ENCODE results near the gene CRACR2A.

Gene CRACR2A

DNA sequence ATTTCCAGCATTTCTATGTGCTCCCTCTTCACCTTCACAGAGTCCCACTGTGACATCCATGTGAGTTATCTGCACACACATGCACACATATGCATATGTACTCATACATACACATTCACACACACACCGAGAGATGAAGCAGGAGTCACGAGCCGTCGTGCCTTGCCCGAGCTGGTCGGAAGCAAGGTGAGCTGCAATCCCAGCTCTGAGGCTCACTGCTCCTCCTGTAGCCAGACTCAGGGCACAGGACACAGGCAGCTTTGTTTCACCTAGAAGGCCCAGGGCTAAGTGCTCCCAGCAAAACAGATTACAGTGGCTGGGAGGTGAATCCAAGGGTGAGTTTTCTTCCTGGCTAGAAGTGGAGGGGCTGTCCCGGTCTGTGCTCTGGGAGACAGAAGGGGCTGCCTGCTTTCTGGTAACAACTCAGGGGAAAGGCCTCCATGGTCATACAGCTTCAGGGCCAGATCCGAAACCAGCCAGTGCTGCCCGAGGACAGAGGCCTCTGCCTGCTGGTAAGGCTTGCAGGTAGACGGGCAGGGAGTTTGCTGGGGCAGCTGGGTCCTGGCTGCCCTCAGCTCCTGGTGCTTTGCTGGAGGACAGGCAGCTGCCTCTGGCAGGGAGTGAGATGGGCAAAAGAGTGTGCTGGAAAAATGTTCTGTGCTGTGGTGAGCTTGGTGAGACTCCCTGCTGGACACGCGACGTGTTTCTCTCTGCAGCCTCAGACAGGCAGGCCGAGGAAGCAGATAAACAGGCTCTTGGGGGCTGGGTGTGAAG, 123.7 kb downstream of the CRACR2A start:
- Histone ChIP-seq H3K27me3 (replicated peaks; ENCODE audit: control insufficient read depth, insufficient read depth, low read length) (no peaks in the 10 kb centered on the region), H3K4me3 (replicated peaks; ENCODE audit: low read depth, low read length) (no peak overlapping the region), H3K36me3 (ENCODE audit: control insufficient read depth, insufficient read depth, low read length) (peaks cover 4% of the 10 kb centered on the region)
- no peak for DNase-seq (ENCODE audit: extremely low read depth, insufficient read length)
- TF ChIP-seq CTCF (IDR thresholded peaks at IDR 0.05; ENCODE audit: insufficient read depth, low read length, poor library complexity, severe bottlenecking), result no peak

DNA sequence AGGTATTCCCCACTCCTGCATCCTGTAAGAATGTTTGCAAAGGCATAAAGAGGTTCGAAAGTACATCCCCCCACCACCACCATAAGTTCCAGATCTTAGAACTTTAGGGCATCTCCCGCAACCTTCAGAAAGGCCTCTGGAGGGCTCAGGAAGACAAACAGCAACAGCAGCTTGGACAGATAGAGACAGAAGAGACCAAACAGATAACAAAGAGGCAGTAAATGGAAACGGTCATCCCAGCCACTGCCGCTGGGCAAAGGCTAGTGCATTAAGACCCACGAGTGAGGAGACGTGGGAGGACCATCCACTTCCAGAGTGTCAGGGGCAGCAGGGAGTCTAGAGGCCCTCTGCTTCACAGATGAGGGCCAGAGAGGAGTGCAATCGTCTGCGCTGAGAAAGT, 124.3 kb downstream of the CRACR2A start:
- no peak overlapping the region for H3K4me3 ChIP-seq (replicated peaks; ENCODE audit: low read depth, low read length)
- no peaks in the 10 kb centered on the region for H3K27me3 ChIP-seq (replicated peaks; ENCODE audit: control insufficient read depth, insufficient read depth, low read length)
- peaks cover 4% of the 10 kb centered on the region for H3K36me3 ChIP-seq (ENCODE audit: control insufficient read depth, insufficient read depth, low read length)
- no peak for TF ChIP-seq CTCF (IDR thresholded peaks at IDR 0.05; ENCODE audit: insufficient read depth, low read length, poor library complexity, severe bottlenecking)
- DNase-seq (ENCODE audit: extremely low read depth, insufficient read length), result no peak

GRCh38 chr12:3627336-3627735, 125.6 kb downstream of the CRACR2A start:
- no peak for TF ChIP-seq CTCF (IDR thresholded peaks at IDR 0.05; ENCODE audit: insufficient read depth, low read length, poor library complexity, severe bottlenecking)
- no peak for DNase-seq (ENCODE audit: extremely low read depth, insufficient read length)
- Histone ChIP-seq H3K27me3 (replicated peaks; ENCODE audit: control insufficient read depth, insufficient read depth, low read length) (no peaks in the 10 kb centered on the region), H3K4me3 (replicated peaks; ENCODE audit: low read depth, low read length) (no peak overlapping the region), H3K36me3 (ENCODE audit: control insufficient read depth, insufficient read depth, low read length) (peaks cover 4% of the 10 kb centered on the region)

DNA sequence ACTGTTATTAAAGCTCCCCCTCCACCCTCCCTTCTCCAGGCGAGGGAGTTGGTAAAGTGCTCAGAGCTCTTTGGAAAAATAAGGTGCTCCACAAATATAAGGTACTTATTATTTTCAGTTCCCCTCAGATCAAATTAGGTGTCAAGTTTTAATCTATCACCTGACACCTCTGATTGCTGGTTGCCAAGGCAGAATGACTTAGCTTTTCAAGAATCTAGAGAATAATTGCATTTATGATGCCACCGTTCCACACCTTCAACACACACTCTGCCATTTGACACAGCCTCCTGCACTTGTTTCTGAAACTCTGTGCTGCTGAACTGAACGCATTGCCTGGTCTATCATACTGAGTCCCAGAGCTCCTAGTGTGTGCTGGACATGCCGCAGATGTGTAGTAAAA, 128.6 kb downstream of the CRACR2A start:
- TF ChIP-seq CTCF (IDR thresholded peaks at IDR 0.05; ENCODE audit: insufficient read depth, low read length, poor library complexity, severe bottlenecking), result no peak
- Histone ChIP-seq H3K4me3 (replicated peaks; ENCODE audit: low read depth, low read length) (no peak overlapping the region), H3K27me3 (replicated peaks; ENCODE audit: control insufficient read depth, insufficient read depth, low read length) (no peaks in the 10 kb centered on the region), H3K36me3 (ENCODE audit: control insufficient read depth, insufficient read depth, low read length) (peaks cover 4% of the 10 kb centered on the region)
- DNase-seq (ENCODE audit: extremely low read depth, insufficient read length), result no peak

DNA sequence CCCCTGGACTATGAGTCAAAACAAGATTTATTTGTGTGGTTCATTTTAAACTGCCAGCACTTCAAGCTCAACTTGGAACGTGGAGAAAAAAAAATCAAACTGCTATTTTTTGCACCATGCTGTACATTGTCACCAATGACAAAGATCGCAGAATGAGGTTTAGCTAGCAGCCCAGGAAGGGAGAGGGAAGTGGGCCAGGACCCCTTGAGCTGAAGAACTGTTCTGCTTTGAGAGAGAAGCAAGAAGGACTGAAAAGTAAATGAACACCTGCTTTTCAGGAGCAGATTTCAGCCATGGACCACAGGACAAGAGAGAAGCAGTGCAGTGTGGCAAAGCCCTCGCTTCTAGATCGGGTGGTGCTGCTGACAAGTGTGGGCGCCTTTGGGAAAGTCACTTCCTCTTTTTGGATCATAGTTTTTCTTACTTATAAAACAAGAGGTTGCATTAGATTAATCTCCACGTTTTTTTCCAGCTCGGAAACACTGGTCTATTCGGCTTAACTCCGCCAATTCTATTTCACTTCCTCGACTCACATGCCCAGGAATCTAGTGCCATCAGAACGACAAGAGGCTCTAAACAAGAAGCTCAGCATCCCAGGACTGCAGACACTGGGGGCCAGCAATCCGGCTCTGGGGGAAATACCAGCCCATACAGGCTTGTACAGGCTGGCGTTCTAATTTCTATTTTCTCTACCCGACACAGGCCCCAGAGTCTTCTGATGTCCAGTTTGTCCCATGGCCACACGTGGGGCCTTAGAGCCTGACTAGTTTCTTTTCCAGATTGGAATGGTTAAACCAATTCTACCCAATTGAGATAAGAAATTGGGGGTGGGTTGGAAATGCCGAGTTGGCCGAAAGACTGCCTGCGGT, 129.9 kb downstream of the CRACR2A start:
- no peak for TF ChIP-seq CTCF (IDR thresholded peaks at IDR 0.05; ENCODE audit: insufficient read depth, low read length, poor library complexity, severe bottlenecking)
- DNase-seq (ENCODE audit: extremely low read depth, insufficient read length), result no peak
- no peaks in the 10 kb centered on the region for H3K27me3 ChIP-seq (replicated peaks; ENCODE audit: control insufficient read depth, insufficient read depth, low read length)
- H3K4me3 ChIP-seq (replicated peaks; ENCODE audit: low read depth, low read length), result no peak overlapping the region
- H3K36me3 ChIP-seq (ENCODE audit: control insufficient read depth, insufficient read depth, low read length), result peaks cover 4% of the 10 kb centered on the region

Data from GM06990 (cell line).